ENCODE measurements around the gene KDM8.

KDM8 gene

DNA sequence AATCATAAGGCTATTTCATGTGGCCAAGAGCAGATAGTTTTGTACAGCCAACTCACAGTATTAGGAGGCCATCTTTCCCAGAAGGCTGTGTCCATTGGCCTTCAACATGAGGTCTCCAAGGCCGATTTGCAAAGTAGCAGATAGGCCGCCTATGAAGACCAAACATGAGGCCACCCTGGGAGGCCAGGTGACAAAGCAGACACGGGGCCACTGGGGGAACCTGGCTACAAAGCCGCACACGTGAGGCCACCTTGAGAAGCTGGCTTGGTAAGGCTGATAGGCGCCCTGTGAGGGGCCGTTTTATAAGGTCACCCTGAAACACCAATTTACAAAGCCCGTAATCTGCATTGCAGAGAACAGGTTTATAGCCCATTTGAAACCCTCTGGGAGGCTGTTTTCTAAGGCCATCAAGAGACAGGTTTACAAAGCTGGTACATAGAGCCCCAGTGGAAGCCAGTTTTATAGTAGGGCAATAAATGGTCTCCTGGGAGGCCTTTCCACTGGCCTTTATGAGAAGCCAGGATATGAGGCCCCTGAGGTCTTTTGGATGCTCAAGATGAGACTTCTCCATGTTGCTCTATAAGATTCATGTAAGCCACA, 4.9 kb downstream of the KDM8 start:
- H3K27ac ChIP-seq, result no peak overlapping the region
- TF ChIP-seq, protein P1, sequence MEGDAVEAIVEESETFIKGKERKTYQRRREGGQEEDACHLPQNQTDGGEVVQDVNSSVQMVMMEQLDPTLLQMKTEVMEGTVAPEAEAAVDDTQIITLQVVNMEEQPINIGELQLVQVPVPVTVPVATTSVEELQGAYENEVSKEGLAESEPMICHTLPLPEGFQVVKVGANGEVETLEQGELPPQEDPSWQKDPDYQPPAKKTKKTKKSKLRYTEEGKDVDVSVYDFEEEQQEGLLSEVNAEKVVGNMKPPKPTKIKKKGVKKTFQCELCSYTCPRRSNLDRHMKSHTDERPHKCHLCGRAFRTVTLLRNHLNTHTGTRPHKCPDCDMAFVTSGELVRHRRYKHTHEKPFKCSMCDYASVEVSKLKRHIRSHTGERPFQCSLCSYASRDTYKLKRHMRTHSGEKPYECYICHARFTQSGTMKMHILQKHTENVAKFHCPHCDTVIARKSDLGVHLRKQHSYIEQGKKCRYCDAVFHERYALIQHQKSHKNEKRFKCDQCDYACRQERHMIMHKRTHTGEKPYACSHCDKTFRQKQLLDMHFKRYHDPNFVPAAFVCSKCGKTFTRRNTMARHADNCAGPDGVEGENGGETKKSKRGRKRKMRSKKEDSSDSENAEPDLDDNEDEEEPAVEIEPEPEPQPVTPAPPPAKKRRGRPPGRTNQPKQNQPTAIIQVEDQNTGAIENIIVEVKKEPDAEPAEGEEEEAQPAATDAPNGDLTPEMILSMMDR (IDR thresholded peaks at IDR 0.05), result no peak
- no peak for TF ChIP-seq ZFX (IDR thresholded peaks at IDR 0.05; ENCODE audit: borderline replicate concordance)

DNA sequence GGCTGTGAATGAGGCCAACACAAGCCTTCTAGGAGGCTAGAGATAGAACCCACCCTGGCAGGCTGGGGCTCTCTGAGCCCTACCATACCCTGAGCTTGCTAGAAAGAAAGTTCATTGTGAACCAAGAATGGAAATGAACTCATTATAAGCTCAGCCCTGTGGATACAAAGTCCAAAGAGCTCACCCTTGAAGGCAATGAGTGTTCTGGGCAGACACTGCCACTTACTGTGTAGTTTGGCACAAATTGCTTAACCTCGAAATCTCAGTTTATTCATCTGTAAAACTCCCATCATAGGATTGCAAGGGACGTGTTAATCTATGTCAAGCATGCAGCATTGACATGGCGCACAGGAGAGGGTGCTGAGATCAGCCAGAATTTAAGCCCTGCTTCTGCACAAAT, 5.5 kb downstream of the KDM8 start:
- TF ChIP-seq, protein P1 (IDR thresholded peaks at IDR 0.05), result no peak
- no peak for TF ChIP-seq ZFX (IDR thresholded peaks at IDR 0.05; ENCODE audit: borderline replicate concordance)
- H3K27ac ChIP-seq, result no peak overlapping the region

DNA sequence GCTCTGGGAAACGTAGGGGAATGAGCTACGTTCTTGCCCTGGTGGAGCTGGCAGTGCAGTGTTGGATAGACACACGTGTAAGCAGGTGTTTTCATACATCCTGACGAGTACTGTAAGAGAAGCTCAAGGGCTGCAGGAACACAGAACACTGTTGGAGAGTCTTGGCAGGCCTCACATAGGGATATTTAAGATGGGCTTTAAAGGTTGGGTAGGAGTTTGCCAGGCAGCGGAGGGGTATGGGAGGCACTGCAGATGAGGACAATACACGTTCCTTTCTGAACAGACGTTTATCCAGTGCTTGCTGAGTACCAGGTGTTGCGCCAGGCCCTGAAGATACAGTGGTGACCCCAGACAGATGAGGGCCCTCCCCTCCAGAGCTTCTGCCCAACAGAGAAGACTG, 6.3 kb downstream of the KDM8 start:
- no peak overlapping the region for H3K27ac ChIP-seq
- TF ChIP-seq, protein P1 (IDR thresholded peaks at IDR 0.05), result no peak
- TF ChIP-seq ZFX (IDR thresholded peaks at IDR 0.05; ENCODE audit: borderline replicate concordance), result no peak

DNA sequence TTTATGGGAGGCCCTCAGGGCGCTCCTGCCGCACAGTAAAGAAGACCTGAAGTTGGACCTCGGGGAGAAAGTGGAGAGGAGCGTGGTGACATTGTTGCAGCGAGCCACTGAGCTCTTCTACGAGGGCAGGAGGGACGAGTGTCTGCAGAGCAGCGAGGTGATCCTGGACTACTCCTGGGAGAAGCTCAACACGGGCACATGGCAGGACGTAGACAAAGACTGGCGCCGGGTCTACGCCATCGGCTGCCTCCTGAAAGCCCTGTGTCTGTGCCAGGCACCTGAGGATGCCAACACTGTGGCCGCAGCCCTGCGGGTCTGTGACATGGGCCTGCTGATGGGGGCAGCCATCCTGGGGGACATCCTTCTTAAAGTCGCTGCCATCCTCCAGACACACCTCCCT, 6.8 kb downstream of the KDM8 start:
- TF ChIP-seq ZFX (IDR thresholded peaks at IDR 0.05; ENCODE audit: borderline replicate concordance), result no peak
- TF ChIP-seq, protein P1 (IDR thresholded peaks at IDR 0.05), result no peak
- H3K27ac ChIP-seq, result no peak overlapping the region

DNA sequence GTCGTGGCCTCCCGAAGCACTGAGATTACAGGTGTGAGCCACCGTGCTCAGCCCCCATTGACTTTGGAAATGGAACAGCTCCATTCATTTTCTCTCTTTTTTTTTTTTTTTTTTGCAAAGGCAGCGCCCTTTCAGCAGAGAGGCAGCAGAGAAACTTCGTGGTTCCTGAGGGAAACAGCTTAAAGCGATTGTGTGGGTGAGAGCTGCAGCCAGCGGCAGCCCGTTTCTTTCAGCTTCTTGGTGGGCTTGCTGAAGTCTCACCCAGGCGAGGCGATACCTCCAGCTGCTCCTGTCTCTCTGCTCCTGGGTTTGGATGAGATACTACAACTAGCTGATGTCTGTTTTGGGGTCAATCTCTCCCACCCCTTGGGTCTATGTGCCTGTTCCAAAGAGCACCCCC, 7.7 kb downstream of the KDM8 start:
- TF ChIP-seq ZFX (IDR thresholded peaks at IDR 0.05; ENCODE audit: borderline replicate concordance), result no peak
- TF ChIP-seq, protein P1 (IDR thresholded peaks at IDR 0.05), result no peak
- H3K27ac ChIP-seq, result no peak overlapping the region

DNA sequence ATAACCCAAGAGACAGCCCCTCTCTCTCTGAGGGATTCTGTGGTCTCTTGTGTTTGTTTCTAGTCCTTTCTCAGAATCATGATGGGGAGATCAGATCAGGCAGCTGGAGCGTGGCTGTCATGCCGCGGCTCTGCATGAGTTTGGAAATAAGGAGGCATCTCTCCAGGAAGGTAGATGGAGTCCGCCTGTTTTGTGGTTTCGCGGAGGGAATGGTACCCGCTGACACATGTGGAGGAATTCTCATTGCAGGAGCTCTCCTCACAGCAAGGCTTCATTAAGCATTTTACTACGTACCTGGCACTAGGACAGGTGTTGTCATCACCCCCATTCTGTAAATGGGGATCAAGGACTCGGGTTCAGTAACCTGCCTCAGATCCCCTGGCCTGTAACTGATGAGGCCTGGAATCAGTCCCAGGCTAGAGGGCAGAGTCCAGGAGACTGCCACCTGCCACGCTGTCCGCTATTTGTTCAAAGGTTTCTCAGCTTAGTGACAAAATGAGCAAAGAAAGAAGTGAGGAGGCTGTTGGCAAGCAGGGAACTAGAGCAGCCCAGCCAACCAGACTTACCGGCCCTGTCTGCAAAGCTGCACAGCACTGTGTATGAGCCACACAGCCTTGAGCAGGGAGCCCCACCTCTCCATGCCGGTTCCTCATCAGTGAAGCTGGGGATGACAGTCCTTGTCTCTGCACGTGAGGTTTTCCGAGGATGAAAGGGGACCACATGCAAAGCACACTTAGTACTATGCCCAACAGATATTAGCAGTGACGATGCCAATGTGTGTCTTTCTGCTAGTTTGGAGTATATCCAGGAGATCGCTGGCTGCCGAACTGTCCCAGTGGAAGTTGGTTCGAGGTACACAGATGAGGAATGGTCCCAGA, 11.0 kb downstream of the KDM8 start:
- H3K27ac ChIP-seq, result no peak overlapping the region
- TF ChIP-seq, protein P1 (IDR thresholded peaks at IDR 0.05), result no peak
- TF ChIP-seq ZFX (IDR thresholded peaks at IDR 0.05; ENCODE audit: borderline replicate concordance), result no peak

DNA sequence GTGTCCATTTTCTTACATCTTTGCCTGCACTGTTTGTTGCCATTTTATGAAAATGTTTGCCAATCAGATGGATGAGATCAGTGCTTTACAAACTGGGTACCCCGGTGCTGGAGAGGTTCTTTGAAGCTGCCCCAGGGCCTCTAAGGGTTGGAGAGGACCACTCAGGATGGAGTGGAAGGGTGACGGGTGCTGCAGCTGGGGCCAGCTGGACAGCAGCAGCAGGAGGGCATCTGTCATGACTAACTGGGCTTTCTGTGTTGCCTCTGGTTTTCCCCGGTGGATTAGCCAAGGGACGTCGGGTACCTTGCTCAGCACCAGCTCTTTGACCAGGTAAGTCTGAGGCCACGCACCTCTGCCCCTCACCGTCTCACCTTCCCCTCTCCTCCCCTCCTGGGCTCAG, 12.3 kb downstream of the KDM8 start:
- H3K27ac ChIP-seq, result no peak overlapping the region
- no peak for TF ChIP-seq ZFX (IDR thresholded peaks at IDR 0.05; ENCODE audit: borderline replicate concordance)
- TF ChIP-seq, protein P1 (IDR thresholded peaks at IDR 0.05), result no peak

All from 22Rv1 (cell line).